ENCODE data around the gene TMEM156. TPM values are rescaled to one million over a fixed set of nuclear protein-coding genes. Genes with fewer than 3 reads are reported as not detected.

TMEM156 gene
- total and polyA plus RNA-seq, 2 donors (not counting 3 experiments of a cell fraction or from before 2014, with no cell fraction given): 0.39 to 1.00 TPM

- H3K4me2 ChIP-seq (ENCODE audit: insufficient read depth, low read length): no peak overlapping the region
- no peak for DNase-seq (ENCODE audit: low read depth, low spot score)
Measured at GRCh38 chr4:38935391-38936073, 96.7 kb downstream of the TMEM156 start.

GRCh38 chr4:38931125-38931524 is 101.1 kb downstream of the TMEM156 start:
- H3K9me1 ChIP-seq (replicated peaks; ENCODE audit: control insufficient read depth, extremely low read depth, insufficient read depth, low read length): no peaks in the 10 kb centered on the region
- H3K4me1 ChIP-seq (ENCODE audit: control insufficient read depth, extremely low read depth, insufficient read depth, low read length): no peaks in the 10 kb centered on the region
- no peak overlapping the region for H3K9ac ChIP-seq (replicated peaks; ENCODE audit: extremely low read depth, insufficient read depth, low read length)
- no peaks in the 10 kb centered on the region for H3K27me3 ChIP-seq (ENCODE audit: control insufficient read depth in 2 of 2, insufficient read depth in 2 of 2, low read length in 2 of 2)
- no peak overlapping the region for H3K27ac ChIP-seq (ENCODE audit: insufficient read depth, low read depth, low read length)
- TF ChIP-seq POLR2AphosphoS5 (IDR thresholded peaks at IDR 0.05; ENCODE audit: insufficient read depth, low read depth, low read length): no peak
- no peak for TF ChIP-seq FOS (IDR thresholded peaks at IDR 0.05; ENCODE audit: borderline replicate concordance, insufficient read depth, low read length)
- TF ChIP-seq MAX (IDR thresholded peaks at IDR 0.05; ENCODE audit: insufficient read depth, insufficient read length): no peak
- TF ChIP-seq POLR2A (IDR thresholded peaks at IDR 0.05; ENCODE audit: low read depth, low read length): no peak
- no peak for TF ChIP-seq CTCF (IDR thresholded peaks at IDR 0.05; ENCODE audit: extremely low read depth in 1 of 2, insufficient read depth in 1 of 2, low read depth in 1 of 2, low read length in 2 of 2)
- TF ChIP-seq GATA2 (IDR thresholded peaks at IDR 0.05; ENCODE audit: insufficient read depth, insufficient read length, low read depth, low read length): no peak
- TF ChIP-seq JUN (IDR thresholded peaks at IDR 0.05; ENCODE audit: borderline replicate concordance, insufficient read depth, insufficient read length, low read depth): no peak
- TF ChIP-seq MYC (IDR thresholded peaks at IDR 0.05; ENCODE audit: low read depth, low read length): no peak
- TF ChIP-seq EZH2 (IDR thresholded peaks at IDR 0.05; ENCODE audit: borderline replicate concordance, low read depth, low read length, severe bottlenecking): no peak
- no peaks in the 10 kb centered on the region for H3K9me3 ChIP-seq (replicated peaks; ENCODE audit: control insufficient read depth, insufficient read depth, low read length)
- DNase-seq (ENCODE audit: low read depth, low spot score) (no peak), FAIRE-seq (no peak)
- no peak overlapping the region for H2AFZ ChIP-seq (ENCODE audit: low read depth, low read length)
- H3K79me2 ChIP-seq (ENCODE audit: control insufficient read depth, insufficient read depth, low read length): no peaks in the 10 kb centered on the region
- H3K36me3 ChIP-seq (ENCODE audit: control insufficient read depth in 2 of 2, extremely low read depth in 1 of 2, insufficient read depth in 2 of 2, low read length in 2 of 2): peaks cover 8 to 38% of the 10 kb centered on the region in 2 experiments
- H4K20me1 ChIP-seq (replicated peaks; ENCODE audit: control insufficient read depth, extremely low read depth, insufficient read depth, low read length): no peaks in the 10 kb centered on the region
- BruUV-seq (replicated peaks): no TSS peak
- H3K4me3 ChIP-seq (replicated peaks in 1 of 3; ENCODE audit: insufficient read depth in 1 of 3, low read depth in 1 of 3, low read length in 3 of 3): no peak overlapping the region
- H3K4me2 ChIP-seq (ENCODE audit: insufficient read depth, low read length): no peak overlapping the region
- POLR2A ChIA-PET: no interaction called here
- CTCF ChIA-PET: interaction anchor here (1.5 kb wide), 1 partner anchor 11 kb away, joined by 5 read pairs; no protein-coding TSS in a partner anchor
- intact Hi-C loops (cut with micrococcal nuclease): loop anchor here (5.0 kb wide), 1 partner anchor 111 kb away; no protein-coding TSS in a partner anchor
- dilution Hi-C loops (cut with MboI; ENCODE audit: extremely low pct_ligation_motif_present, low sequenced_read_pairs): no loop called here

More at GRCh38 chr4:38935391-38936073, 96.7 kb downstream of the TMEM156 start:
- intact Hi-C loops (cut with micrococcal nuclease): no loop called here
- Histone ChIP-seq H2AFZ (ENCODE audit: low read depth, low read length) (no peak overlapping the region), H3K4me3 (replicated peaks in 1 of 3; ENCODE audit: insufficient read depth in 1 of 3, low read depth in 1 of 3, low read length in 3 of 3) (no peak overlapping the region), H3K27me3 (ENCODE audit: control insufficient read depth in 2 of 2, insufficient read depth in 2 of 2, low read length in 2 of 2) (no peaks in the 10 kb centered on the region), H3K9me1 (replicated peaks; ENCODE audit: control insufficient read depth, extremely low read depth, insufficient read depth, low read length) (no peaks in the 10 kb centered on the region), H3K36me3 (ENCODE audit: control insufficient read depth in 2 of 2, extremely low read depth in 1 of 2, insufficient read depth in 2 of 2, low read length in 2 of 2) (peaks cover 12 to 28% of the 10 kb centered on the region in 2 experiments), H4K20me1 (replicated peaks; ENCODE audit: control insufficient read depth, extremely low read depth, insufficient read depth, low read length) (no peaks in the 10 kb centered on the region), H3K4me1 (ENCODE audit: control insufficient read depth, extremely low read depth, insufficient read depth, low read length) (no peaks in the 10 kb centered on the region), H3K9me3 (replicated peaks; ENCODE audit: control insufficient read depth, insufficient read depth, low read length) (no peaks in the 10 kb centered on the region), H3K79me2 (ENCODE audit: control insufficient read depth, insufficient read depth, low read length) (no peaks in the 10 kb centered on the region), H3K9ac (replicated peaks; ENCODE audit: extremely low read depth, insufficient read depth, low read length) (no peak overlapping the region), H3K27ac (ENCODE audit: insufficient read depth, low read depth, low read length) (no peak overlapping the region)
- no peak for TF ChIP-seq FOS (IDR thresholded peaks at IDR 0.05; ENCODE audit: borderline replicate concordance, insufficient read depth, low read length)
- no peak for TF ChIP-seq MAX (IDR thresholded peaks at IDR 0.05; ENCODE audit: insufficient read depth, insufficient read length)
- TF ChIP-seq JUN (IDR thresholded peaks at IDR 0.05; ENCODE audit: borderline replicate concordance, insufficient read depth, insufficient read length, low read depth): no peak
- POLR2A ChIA-PET: no interaction called here
- no TSS peak for BruUV-seq (replicated peaks)
- no peak for FAIRE-seq
- dilution Hi-C loops (cut with MboI; ENCODE audit: extremely low pct_ligation_motif_present, low sequenced_read_pairs): no loop called here
- CTCF ChIA-PET: interaction anchor here (0.6 to 2.2 kb wide), 5 partner anchors 9 to 200 kb away, joined by 3 to 7 read pairs (median 4); no protein-coding TSS in a partner anchor
